Esophagus squamous epithelium (tissue), 4 donors: Measurements from ENCODE around the gene KLHDC8A.

Source experiments
- POLR2A ChIP-seq, 4 donors: fragments of 450-650 bp; IDR thresholded peaks; one replicate each; pipeline ENCODE4 v1.6.1; 2017; ENCODE audit warnings: antibody characterized with exemption in 4 of 4, mild to moderate bottlenecking in 4 of 4, moderate library complexity in 3 of 4
- TF ChIP-seq, protein P1 (sequence below), 6 experiments: fragments of 450-650 bp in 4 of 6; fragments of 200-600 bp in 2 of 6; sonication (generic) in 2 of 6; IDR thresholded peaks; one replicate each; pipeline ENCODE4 v1.5.1; 2016 to 2019; ENCODE audit warnings: antibody characterized with exemption in 6 of 6, mild to moderate bottlenecking in 4 of 6, moderate library complexity in 4 of 6

GRCh38 chr1:205353612-205354011 lies 3.1 kb downstream of the KLHDC8A start:
- TF ChIP-seq, protein P1, sequence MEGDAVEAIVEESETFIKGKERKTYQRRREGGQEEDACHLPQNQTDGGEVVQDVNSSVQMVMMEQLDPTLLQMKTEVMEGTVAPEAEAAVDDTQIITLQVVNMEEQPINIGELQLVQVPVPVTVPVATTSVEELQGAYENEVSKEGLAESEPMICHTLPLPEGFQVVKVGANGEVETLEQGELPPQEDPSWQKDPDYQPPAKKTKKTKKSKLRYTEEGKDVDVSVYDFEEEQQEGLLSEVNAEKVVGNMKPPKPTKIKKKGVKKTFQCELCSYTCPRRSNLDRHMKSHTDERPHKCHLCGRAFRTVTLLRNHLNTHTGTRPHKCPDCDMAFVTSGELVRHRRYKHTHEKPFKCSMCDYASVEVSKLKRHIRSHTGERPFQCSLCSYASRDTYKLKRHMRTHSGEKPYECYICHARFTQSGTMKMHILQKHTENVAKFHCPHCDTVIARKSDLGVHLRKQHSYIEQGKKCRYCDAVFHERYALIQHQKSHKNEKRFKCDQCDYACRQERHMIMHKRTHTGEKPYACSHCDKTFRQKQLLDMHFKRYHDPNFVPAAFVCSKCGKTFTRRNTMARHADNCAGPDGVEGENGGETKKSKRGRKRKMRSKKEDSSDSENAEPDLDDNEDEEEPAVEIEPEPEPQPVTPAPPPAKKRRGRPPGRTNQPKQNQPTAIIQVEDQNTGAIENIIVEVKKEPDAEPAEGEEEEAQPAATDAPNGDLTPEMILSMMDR (IDR thresholded peaks at IDR 0.05): no peak
- no peak for TF ChIP-seq POLR2A (IDR thresholded peaks at IDR 0.05)
